SU-DHL-6 (cell line): ENCODE measurements around the gene CSF1R.

Experiments
- CTCF ChIP-seq: fragments of 200-600 bp; sonication (generic); IDR thresholded peaks from one replicate; pipeline ENCODE4 v1.5.1; 2017; ENCODE audit warnings: antibody characterized with exemption, mild to moderate bottlenecking, low read length, moderate library complexity; ENCODE audit not compliant: insufficient read depth, poor library complexity, severe bottlenecking
- EZH2phosphoT487 ChIP-seq: fragments of 200-600 bp; sonication (generic), shearing (Covaris generic); conservative IDR thresholded peaks from 2 replicates; pipeline ENCODE4 v1.6.1; 2018; ENCODE audit warnings: mild to moderate bottlenecking, antibody characterized with exemption, low read length, moderate library complexity, mixed read lengths

DNA sequence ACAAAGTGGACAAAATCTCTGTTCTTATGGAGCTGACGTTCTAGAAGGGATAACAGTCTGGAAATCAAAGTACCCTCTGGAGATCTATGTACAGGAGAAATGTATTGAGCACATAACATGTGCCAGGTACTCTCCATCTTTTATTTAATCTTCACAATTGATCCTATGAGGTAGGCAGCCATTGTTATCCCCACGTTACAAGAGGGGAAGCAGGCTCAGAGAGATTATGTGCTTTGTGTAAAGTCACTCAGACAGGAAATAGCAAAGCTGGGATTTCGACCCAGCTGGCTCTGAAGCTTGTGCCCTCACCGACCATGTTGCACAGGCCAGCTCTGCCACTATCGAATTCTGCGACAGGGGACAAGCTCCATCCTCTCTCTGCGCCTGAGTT is 47.8 kb upstream of the CSF1R start:
- TF ChIP-seq CTCF, result no peak
- no peak for TF ChIP-seq EZH2phosphoT487
